Lower leg skin (tissue), 3 donors: ENCODE data around the gene PPP4R1.

Experiments used
- POLR2A ChIP-seq, 2 donors: fragments of 450-650 bp; IDR thresholded peaks; one replicate each; pipeline ENCODE4 v1.6.1; 2016 to 2017; ENCODE audit warnings: antibody characterized with exemption in 2 of 2, mild to moderate bottlenecking in 1 of 2, moderate library complexity in 1 of 2
- TF ChIP-seq, protein P1 (sequence below), 3 donors: fragments of 450-650 bp; IDR thresholded peaks; one replicate each; pipeline ENCODE4 v1.5.1; 2016; ENCODE audit warnings: antibody characterized with exemption in 3 of 3, mild to moderate bottlenecking in 3 of 3, moderate library complexity in 2 of 3

DNA sequence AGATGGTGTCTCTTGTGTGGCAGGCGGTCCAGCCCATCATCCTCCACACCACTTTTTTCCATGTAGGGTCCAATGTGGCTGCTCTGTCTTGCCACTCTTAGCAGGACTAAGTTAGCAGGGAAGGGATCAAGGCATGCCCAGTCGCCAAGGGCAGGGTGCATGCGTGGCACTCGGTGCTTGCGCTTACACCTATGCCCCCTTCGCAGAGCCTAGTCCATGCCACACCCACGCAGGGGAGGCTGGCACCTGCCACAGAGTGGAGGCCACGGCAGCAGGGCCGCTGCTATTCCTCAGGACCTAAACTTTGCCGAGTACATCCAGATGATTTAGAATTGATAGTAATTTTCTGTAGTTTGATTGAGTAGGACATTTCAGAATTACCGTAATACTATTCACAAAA, 79.5 kb downstream of the PPP4R1 start:
- TF ChIP-seq, protein P1, sequence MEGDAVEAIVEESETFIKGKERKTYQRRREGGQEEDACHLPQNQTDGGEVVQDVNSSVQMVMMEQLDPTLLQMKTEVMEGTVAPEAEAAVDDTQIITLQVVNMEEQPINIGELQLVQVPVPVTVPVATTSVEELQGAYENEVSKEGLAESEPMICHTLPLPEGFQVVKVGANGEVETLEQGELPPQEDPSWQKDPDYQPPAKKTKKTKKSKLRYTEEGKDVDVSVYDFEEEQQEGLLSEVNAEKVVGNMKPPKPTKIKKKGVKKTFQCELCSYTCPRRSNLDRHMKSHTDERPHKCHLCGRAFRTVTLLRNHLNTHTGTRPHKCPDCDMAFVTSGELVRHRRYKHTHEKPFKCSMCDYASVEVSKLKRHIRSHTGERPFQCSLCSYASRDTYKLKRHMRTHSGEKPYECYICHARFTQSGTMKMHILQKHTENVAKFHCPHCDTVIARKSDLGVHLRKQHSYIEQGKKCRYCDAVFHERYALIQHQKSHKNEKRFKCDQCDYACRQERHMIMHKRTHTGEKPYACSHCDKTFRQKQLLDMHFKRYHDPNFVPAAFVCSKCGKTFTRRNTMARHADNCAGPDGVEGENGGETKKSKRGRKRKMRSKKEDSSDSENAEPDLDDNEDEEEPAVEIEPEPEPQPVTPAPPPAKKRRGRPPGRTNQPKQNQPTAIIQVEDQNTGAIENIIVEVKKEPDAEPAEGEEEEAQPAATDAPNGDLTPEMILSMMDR (IDR thresholded peaks at IDR 0.05), result no peak
- TF ChIP-seq POLR2A (IDR thresholded peaks at IDR 0.05), result no peak
